ENCODE results near the gene NKTR. TPM values are rescaled to one million over a fixed set of nuclear protein-coding genes. Genes with fewer than 3 reads are reported as not detected.
A peak's percentile ranks its signal among the peaks of the same experiment; 100 is the strongest.

Gene NKTR
- total and polyA plus RNA-seq, 9 of the 15 experiments (the other 6 are each of a cell fraction or from before 2014, with no cell fraction given) = 19.7 to 123 (median 92.6) TPM

DNA sequence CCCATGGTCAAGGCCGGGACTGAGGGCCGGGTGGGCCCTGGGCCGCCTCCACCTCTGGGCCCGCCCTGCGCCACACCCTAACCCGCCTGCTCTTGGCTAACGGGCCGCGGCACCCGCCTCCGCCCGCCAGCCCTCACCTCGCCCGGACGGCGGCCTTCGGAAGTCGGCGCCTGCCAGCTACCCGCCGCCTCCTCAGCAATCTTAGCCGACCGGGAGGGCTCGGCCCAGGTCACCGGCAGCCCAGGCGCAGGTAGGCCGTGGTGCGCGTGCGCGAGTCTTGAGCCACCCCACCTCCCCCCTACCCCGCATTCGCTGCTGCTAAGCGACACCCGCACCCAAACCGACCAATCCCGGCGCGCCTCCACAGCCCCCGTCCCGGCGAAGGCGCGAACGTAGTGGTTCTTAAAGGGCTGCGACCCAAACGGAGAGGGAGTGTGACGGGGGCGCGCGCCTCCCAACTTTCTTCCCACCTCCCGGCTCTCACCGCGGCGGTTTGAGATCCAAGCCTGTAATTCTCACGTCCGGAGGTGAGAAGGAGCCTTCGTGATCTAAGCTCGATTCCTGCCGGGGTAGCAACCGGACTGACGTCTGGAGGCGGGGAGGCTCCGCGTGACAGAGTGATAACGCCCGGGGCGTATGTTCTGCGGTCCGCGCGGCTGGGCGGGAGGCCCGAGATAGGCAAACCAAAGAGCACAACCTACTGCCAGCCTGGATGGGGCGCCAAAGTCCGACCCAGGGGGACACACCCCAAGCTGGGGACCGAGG is 18.6 kb upstream of the NKTR start, which contains the start of gene SEC22C (continued):
- TF ChIP-seq SP2 (IDR thresholded peaks at IDR 0.05; ENCODE audit: extremely low read depth, low read depth, low read length, poor library complexity, severe bottlenecking) (no peak), E2F3 (CRISPR knock-in tag; IDR thresholded peaks at IDR 0.05) (peak; percentile 81), ZNF589 (CRISPR knock-in tag; IDR thresholded peaks at IDR 0.05; ENCODE audit: low read depth) (no peak), NR2F6 (CRISPR knock-in tag; IDR thresholded peaks at IDR 0.05) (no peak), TRIM24 (IDR thresholded peaks at IDR 0.05) (peak; percentile 26 to 58; a peak in 3 of 4 replicates), TEAD2 (tag; IDR thresholded peaks at IDR 0.05) (no peak), ZNF408 (CRISPR knock-in tag; IDR thresholded peaks at IDR 0.05; ENCODE audit: low read depth) (no peak), ZFP1 (CRISPR knock-in tag; IDR thresholded peaks at IDR 0.05) (no peak), ZBED1 (IDR thresholded peaks at IDR 0.05) (no peak), HDAC1 (IDR thresholded peaks at IDR 0.05) (peak in 1 of 2 experiments; percentile 90; a peak in 2 of 4 replicates), GATAD2A (IDR thresholded peaks at IDR 0.05) (0 out of 2 replicates have a peak, but pooled peaks have one; percentile 35), SMARCC2 (IDR thresholded peaks at IDR 0.05; ENCODE audit: low read depth) (no peak), FOXJ2 (tag; IDR thresholded peaks at IDR 0.05) (0 out of 2 replicates have a peak, but pooled peaks have one; percentile 27), ETV1 (tag; conservative IDR thresholded peaks at IDR 0.05; ENCODE audit: low read depth) (peak; percentile 40; the same call in 1 of the 2 replicates), FOSL1 (tag; conservative IDR thresholded peaks at IDR 0.05) (peak; percentile 78), DACH1 (IDR thresholded peaks at IDR 0.05; ENCODE audit: partially characterized antibody) (peak; percentile 40), NFATC3 (IDR thresholded peaks at IDR 0.05) (no peak), TAL1 (IDR thresholded peaks at IDR 0.05) (peak; percentile 61)
- TF ChIP-seq, protein P1, sequence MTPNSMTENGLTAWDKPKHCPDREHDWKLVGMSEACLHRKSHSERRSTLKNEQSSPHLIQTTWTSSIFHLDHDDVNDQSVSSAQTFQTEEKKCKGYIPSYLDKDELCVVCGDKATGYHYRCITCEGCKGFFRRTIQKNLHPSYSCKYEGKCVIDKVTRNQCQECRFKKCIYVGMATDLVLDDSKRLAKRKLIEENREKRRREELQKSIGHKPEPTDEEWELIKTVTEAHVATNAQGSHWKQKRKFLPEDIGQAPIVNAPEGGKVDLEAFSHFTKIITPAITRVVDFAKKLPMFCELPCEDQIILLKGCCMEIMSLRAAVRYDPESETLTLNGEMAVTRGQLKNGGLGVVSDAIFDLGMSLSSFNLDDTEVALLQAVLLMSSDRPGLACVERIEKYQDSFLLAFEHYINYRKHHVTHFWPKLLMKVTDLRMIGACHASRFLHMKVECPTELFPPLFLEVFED (CRISPR knock-in tag; conservative IDR thresholded peaks at IDR 0.05) = no peak
- TF ChIP-seq, protein P2, sequence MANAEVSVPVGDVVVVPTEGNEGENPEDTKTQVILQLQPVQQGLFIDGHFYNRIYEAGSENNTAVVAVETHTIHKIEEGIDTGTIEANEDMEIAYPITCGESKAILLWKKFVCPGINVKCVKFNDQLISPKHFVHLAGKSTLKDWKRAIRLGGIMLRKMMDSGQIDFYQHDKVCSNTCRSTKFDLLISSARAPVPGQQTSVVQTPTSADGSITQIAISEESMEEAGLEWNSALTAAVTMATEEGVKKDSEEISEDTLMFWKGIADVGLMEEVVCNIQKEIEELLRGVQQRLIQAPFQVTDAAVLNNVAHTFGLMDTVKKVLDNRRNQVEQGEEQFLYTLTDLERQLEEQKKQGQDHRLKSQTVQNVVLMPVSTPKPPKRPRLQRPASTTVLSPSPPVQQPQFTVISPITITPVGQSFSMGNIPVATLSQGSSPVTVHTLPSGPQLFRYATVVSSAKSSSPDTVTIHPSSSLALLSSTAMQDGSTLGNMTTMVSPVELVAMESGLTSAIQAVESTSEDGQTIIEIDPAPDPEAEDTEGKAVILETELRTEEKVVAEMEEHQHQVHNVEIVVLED (CRISPR knock-in tag; IDR thresholded peaks at IDR 0.05) = peak; percentile 75
- TF ChIP-seq, protein P3, sequence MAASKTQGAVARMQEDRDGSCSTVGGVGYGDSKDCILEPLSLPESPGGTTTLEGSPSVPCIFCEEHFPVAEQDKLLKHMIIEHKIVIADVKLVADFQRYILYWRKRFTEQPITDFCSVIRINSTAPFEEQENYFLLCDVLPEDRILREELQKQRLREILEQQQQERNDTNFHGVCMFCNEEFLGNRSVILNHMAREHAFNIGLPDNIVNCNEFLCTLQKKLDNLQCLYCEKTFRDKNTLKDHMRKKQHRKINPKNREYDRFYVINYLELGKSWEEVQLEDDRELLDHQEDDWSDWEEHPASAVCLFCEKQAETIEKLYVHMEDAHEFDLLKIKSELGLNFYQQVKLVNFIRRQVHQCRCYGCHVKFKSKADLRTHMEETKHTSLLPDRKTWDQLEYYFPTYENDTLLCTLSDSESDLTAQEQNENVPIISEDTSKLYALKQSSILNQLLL (CRISPR knock-in tag; IDR thresholded peaks at IDR 0.05; ENCODE audit: borderline replicate concordance) = no peak
- TF ChIP-seq, protein P4, sequence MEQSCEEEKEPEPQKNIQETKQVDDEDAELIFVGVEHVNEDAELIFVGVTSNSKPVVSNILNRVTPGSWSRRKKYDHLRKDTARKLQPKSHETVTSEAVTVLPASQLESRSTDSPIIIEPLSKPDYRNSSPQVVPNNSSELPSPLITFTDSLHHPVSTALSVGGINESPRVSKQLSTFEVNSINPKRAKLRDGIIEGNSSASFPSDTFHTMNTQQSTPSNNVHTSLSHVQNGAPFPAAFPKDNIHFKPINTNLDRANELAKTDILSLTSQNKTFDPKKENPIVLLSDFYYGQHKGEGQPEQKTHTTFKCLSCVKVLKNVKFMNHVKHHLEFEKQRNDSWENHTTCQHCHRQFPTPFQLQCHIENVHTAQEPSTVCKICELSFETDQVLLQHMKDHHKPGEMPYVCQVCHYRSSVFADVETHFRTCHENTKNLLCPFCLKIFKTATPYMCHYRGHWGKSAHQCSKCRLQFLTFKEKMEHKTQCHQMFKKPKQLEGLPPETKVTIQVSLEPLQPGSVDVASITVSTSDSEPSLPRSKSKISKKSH (CRISPR knock-in tag; IDR thresholded peaks at IDR 0.05) = no peak
- TF ChIP-seq, protein P5, sequence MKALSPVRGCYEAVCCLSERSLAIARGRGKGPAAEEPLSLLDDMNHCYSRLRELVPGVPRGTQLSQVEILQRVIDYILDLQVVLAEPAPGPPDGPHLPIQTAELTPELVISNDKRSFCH (CRISPR knock-in tag; IDR thresholded peaks at IDR 0.05) = no peak
- TF ChIP-seq, protein P5 (tag; IDR thresholded peaks at IDR 0.05) = peak; percentile 87

Measured in K562 (cell line).